ENCODE data around the gene MRPS25.

Gene MRPS25

GRCh38 chr3:15102256-15102655 lies 37.1 kb upstream of the MRPS25 start:
- peaks cover under 1% of the 10 kb centered on the region; the same call in 1 of the 2 replicates for H3K27me3 ChIP-seq (ENCODE audit: insufficient read depth, low read length)
- H2AFZ ChIP-seq (ENCODE audit: low read length) = no peak overlapping the region
- no peaks in the 10 kb centered on the region for H3K9me2 ChIP-seq (ENCODE audit: low read depth, low read length)
- no peak overlapping the region for H3K27ac ChIP-seq (ENCODE audit: low read depth, low read length, poor library complexity, severe bottlenecking)
- H3K4me2 ChIP-seq (ENCODE audit: low read length) = no peak overlapping the region
- no peaks in the 10 kb centered on the region for H3F3A ChIP-seq (ENCODE audit: insufficient read depth, low read length)
- H3K79me2 ChIP-seq (ENCODE audit: insufficient read depth, low read length) = peaks cover 3% of the 10 kb centered on the region; the same call in 1 of the 2 replicates
- TF ChIP-seq, protein P1, sequence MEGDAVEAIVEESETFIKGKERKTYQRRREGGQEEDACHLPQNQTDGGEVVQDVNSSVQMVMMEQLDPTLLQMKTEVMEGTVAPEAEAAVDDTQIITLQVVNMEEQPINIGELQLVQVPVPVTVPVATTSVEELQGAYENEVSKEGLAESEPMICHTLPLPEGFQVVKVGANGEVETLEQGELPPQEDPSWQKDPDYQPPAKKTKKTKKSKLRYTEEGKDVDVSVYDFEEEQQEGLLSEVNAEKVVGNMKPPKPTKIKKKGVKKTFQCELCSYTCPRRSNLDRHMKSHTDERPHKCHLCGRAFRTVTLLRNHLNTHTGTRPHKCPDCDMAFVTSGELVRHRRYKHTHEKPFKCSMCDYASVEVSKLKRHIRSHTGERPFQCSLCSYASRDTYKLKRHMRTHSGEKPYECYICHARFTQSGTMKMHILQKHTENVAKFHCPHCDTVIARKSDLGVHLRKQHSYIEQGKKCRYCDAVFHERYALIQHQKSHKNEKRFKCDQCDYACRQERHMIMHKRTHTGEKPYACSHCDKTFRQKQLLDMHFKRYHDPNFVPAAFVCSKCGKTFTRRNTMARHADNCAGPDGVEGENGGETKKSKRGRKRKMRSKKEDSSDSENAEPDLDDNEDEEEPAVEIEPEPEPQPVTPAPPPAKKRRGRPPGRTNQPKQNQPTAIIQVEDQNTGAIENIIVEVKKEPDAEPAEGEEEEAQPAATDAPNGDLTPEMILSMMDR (IDR thresholded peaks at IDR 0.05; ENCODE audit: low read length) = no peak
- no peak for TF ChIP-seq EZH2 (IDR thresholded peaks at IDR 0.05; ENCODE audit: borderline replicate concordance, low read length)
- no peaks in the 10 kb centered on the region for H3K36me3 ChIP-seq (ENCODE audit: insufficient read depth, low read length)
- H3K9ac ChIP-seq (ENCODE audit: low read length) = no peak overlapping the region
- H3K4me3 ChIP-seq (ENCODE audit: low read depth, low read length, poor library complexity, severe bottlenecking) = no peak overlapping the region
- H3K4me1 ChIP-seq (ENCODE audit: insufficient read depth, low read length, severe bottlenecking) = peaks cover 17% of the 10 kb centered on the region
- no peaks in the 10 kb centered on the region for H3K9me3 ChIP-seq (ENCODE audit: low read length)
- no peaks in the 10 kb centered on the region for H4K20me1 ChIP-seq (ENCODE audit: insufficient read depth, low read length)

DNA sequence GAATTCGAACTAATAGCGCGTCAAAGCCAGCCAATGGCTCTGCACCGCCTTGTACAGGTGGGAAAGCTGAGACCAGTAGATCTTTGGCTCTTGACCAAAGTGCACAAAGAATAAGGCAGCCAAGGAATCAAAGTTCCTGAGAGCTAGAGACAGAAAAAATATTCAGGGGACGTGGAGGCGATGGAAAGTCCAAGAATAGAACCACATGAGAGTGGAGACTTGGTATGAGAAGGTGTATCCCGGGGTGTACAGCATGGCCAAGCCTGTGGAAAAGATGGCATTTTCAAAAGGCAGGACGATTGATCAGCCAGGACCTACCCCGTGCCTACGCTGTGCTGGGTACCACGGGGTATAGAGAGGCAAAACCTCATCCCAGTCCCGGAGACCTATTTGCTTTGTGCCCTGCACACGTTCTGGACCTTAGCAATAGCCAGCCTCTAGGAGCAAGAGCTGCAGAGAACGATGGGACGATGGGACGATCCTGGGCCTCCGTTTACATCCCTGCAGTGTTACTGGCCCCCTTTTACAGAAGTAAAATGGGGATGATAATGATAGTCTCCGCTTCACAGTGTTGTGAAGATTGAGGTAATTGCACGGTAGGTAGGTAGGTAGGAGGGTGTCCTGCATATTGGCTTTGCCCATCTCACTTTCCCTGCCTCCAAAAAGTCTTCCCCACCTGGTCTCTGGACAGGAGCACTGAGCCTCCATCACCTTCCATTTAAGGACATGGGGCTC lies 34.4 kb upstream of the MRPS25 start:
- Histone ChIP-seq H3K4me1 (ENCODE audit: insufficient read depth, low read length, severe bottlenecking) (peaks cover 17% of the 10 kb centered on the region), H3F3A (ENCODE audit: insufficient read depth, low read length) (no peaks in the 10 kb centered on the region)
- no peak for TF ChIP-seq EZH2 (IDR thresholded peaks at IDR 0.05; ENCODE audit: borderline replicate concordance, low read length)
- TF ChIP-seq, protein P1 (IDR thresholded peaks at IDR 0.05; ENCODE audit: low read length) = no peak

DNA sequence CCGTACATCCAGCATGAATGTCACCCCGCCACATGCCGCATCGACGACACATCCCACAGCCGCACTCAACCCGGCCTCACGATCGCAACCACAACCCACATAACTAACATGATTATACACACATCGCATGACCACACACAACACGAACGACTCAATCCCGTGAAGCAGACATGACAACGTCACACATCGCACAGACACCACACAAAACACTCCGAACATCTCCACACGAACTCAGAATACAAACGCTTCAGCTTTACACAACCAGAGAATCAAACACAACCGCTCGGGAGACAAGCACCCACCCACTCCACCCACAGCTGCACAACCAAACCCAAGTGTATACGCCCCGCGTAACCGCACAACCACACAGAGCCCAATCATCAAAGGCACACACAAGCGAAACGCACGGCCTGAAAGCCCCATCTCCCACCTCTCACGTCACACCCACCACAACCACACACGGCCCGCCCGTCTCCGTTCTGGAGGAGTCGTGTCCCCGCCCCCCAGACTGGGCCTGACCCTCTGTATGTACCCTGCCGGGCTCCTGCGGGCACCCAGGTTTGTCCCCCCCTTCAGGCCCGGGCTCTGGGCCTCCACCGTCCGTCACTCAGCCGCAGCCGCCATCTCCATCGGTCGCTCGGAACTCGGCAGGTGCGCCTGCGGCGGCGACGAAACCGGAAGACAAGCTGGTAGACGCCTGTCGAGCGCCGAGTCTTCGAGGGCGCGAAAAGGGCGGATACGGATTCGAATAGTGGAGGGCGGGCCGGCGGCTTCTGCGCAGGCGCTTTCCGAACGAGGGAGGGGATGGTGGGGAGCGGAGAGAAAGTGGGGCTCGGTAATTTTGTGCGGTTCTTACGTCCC lies 33.6 kb upstream of the MRPS25 start, which contains the start of gene RBSN:
Gene RBSN (minus strand): TSS at position 646 of the 861 bp plus-strand sequence. CDS start 3,028 bp downstream, outside the sequence.
- peak within 1 kb of the TSS; percentile 24 for H3K27ac ChIP-seq (ENCODE audit: low read depth, low read length, poor library complexity, severe bottlenecking)

More for the DNA sequence above, 34.4 kb upstream of the MRPS25 start:
- no peaks in the 10 kb centered on the region for H3K9me3 ChIP-seq (ENCODE audit: low read length)
- peaks cover 20% of the 10 kb centered on the region; the same call in 1 of the 2 replicates for H3K36me3 ChIP-seq (ENCODE audit: insufficient read depth, low read length)
- H3K27ac ChIP-seq (ENCODE audit: low read depth, low read length, poor library complexity, severe bottlenecking) = peak overlapping the region; percentile 11
- H3K27me3 ChIP-seq (ENCODE audit: insufficient read depth, low read length) = no peaks in the 10 kb centered on the region
- H3K4me2 ChIP-seq (ENCODE audit: low read length) = peak overlapping the region; percentile 71
- H2AFZ ChIP-seq (ENCODE audit: low read length) = 0 out of 2 replicates have a peak overlapping the region, but pooled peaks have one; percentile 11
- peak overlapping the region; percentile 66 for H3K9ac ChIP-seq (ENCODE audit: low read length)
- peaks cover 3% of the 10 kb centered on the region; the same call in 1 of the 2 replicates for H3K79me2 ChIP-seq (ENCODE audit: insufficient read depth, low read length)
- no peaks in the 10 kb centered on the region for H3K9me2 ChIP-seq (ENCODE audit: low read depth, low read length)
- H4K20me1 ChIP-seq (ENCODE audit: insufficient read depth, low read length) = no peaks in the 10 kb centered on the region
- peak overlapping the region; percentile 73 for H3K4me3 ChIP-seq (ENCODE audit: low read depth, low read length, poor library complexity, severe bottlenecking)

More for the DNA sequence above, 33.6 kb upstream of the MRPS25 start, which contains the start of gene RBSN:
- Histone ChIP-seq H3K9ac (ENCODE audit: low read length) (peak within 1 kb of the TSS; percentile 66), H3K4me2 (ENCODE audit: low read length) (peak within 1 kb of the TSS; percentile 71), H3K9me2 (ENCODE audit: low read depth, low read length) (no peaks in the 10 kb centered on the region), H3K27me3 (ENCODE audit: insufficient read depth, low read length) (no peaks in the 10 kb centered on the region), H3K4me1 (ENCODE audit: insufficient read depth, low read length, severe bottlenecking) (peaks cover 17% of the 10 kb centered on the region), H3K4me3 (ENCODE audit: low read depth, low read length, poor library complexity, severe bottlenecking) (peak within 1 kb of the TSS; percentile 73), H2AFZ (ENCODE audit: low read length) (0 out of 2 replicates have a peak within 1 kb of the TSS, but pooled peaks have one; percentile 11), H4K20me1 (ENCODE audit: insufficient read depth, low read length) (no peaks in the 10 kb centered on the region), H3K79me2 (ENCODE audit: insufficient read depth, low read length) (peaks cover 3% of the 10 kb centered on the region; the same call in 1 of the 2 replicates), H3K36me3 (ENCODE audit: insufficient read depth, low read length) (peaks cover 28% of the 10 kb centered on the region; the same call in 1 of the 2 replicates), H3F3A (ENCODE audit: insufficient read depth, low read length) (no peaks in the 10 kb centered on the region), H3K9me3 (ENCODE audit: low read length) (no peaks in the 10 kb centered on the region)
- TF ChIP-seq, protein P1 (IDR thresholded peaks at IDR 0.05; ENCODE audit: low read length) = no peak
- TF ChIP-seq EZH2 (IDR thresholded peaks at IDR 0.05; ENCODE audit: borderline replicate concordance, low read length) = no peak
